Stimulated activated effector memory CD8-positive, alpha-beta T cell treated with anti-CD3 and anti-CD28 coated beads, Interleukin-12 subunit alpha, Interleukin-12 subunit beta, amount 100 ng/mL, for 72 hours (primary cell): Measurements from ENCODE around the gene RPL3.
A peak's percentile ranks its signal among the peaks of the same experiment; 100 is the strongest.

Source experiments
- ATAC-seq: fragments of 150-1000 bp; cut with Tn5 transposase; 2 replicates; pipeline ENCODE4 v1.10.0; 2021
- DNase-seq, 2 donors: peaks; one replicate each; pipeline ENCODE4 v3.0.0; 2021 to 2022; ENCODE audit warnings: low spot score in 2 of 2
- H3K27ac Mint-ChIP-seq: one replicate; pipeline ENCODE4 v1.8.0; 2022; ENCODE audit warnings: mild to moderate bottlenecking, mixed read lengths
- H3K36me3 Mint-ChIP-seq: one replicate; pipeline ENCODE4 v1.8.0; 2022; ENCODE audit warnings: mild to moderate bottlenecking, mixed read lengths
- H3K4me1 Mint-ChIP-seq: one replicate; pipeline ENCODE4 v1.8.0; 2022; ENCODE audit warnings: mixed read lengths
- H3K4me3 Mint-ChIP-seq: one replicate; pipeline ENCODE4 v1.8.0; 2022; ENCODE audit warnings: mild to moderate bottlenecking, mixed read lengths
- H3K9me3 Mint-ChIP-seq: one replicate; pipeline ENCODE4 v1.8.0; 2022; ENCODE audit warnings: mixed read lengths

Gene RPL3

DNA sequence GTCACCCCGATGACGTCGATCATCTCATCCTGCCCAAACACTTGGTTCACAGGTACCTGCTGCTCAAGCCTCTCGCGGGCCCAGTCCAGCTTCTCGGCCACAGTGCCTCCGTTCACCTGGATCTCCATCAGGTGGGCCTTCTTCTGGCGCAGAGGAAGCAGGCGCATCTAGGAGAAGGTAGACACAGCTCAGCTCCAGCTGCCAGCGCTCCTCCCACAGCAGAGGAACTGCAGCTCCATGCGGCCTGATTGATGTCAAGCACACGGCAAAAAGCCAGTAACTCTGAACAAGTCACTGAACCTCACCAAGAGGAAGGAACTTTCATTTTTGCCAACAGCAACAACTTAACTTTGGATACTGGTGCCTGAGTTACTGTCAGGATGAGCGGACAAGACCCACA is 4.0 kb downstream of the RPL3 start:
- Mint-ChIP-seq H3K4me3 (peak overlapping the region; percentile 100), H3K9me3 (no peaks in the 10 kb centered on the region), H3K36me3 (peaks cover 100% of the 10 kb centered on the region), H3K4me1 (peaks cover 84% of the 10 kb centered on the region), H3K27ac (peak overlapping the region; percentile 100)
- ATAC-seq (no peak), DNase-seq (no peak)

DNA sequence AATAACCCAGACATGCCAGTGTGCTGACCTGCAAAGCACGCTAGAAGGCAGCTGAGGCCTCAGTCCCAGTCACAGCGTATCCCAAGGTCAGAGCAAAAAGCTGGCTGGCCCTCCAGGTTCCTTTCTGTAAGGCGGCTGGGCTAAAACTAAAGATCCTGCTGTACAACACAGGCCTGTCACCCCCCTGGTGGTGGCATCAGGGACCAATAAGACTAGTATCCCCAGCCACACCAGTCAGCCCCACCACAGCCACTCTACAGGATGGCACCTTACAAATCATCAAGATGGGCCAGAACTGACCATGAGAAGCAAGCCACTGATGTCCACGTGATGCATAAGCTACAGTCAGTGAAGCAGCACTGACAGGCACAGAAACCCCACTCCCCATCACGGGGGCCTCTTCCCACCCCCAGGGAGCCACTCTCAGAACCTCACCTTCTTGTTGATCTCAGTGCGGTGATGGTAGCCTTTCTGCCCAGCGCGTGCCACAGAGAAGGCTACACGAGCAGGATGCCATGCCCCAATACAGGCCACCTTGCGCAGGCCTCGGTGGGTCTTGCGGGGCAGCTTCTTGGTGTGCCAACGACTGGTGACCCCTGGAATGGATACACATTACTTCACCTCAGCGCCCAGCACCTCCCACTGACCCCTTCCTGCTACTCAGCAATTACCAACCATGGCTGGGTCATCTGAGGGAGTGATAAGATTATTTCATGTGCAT is 5.0 kb downstream of the RPL3 start:
- ATAC-seq (no peak), DNase-seq (no peak)
- peak overlapping the region; percentile 100 for H3K27ac Mint-ChIP-seq
- H3K9me3 Mint-ChIP-seq = no peaks in the 10 kb centered on the region
- peaks cover 84% of the 10 kb centered on the region for H3K4me1 Mint-ChIP-seq
- H3K36me3 Mint-ChIP-seq = peaks cover 100% of the 10 kb centered on the region
- peak overlapping the region; percentile 100 for H3K4me3 Mint-ChIP-seq

DNA sequence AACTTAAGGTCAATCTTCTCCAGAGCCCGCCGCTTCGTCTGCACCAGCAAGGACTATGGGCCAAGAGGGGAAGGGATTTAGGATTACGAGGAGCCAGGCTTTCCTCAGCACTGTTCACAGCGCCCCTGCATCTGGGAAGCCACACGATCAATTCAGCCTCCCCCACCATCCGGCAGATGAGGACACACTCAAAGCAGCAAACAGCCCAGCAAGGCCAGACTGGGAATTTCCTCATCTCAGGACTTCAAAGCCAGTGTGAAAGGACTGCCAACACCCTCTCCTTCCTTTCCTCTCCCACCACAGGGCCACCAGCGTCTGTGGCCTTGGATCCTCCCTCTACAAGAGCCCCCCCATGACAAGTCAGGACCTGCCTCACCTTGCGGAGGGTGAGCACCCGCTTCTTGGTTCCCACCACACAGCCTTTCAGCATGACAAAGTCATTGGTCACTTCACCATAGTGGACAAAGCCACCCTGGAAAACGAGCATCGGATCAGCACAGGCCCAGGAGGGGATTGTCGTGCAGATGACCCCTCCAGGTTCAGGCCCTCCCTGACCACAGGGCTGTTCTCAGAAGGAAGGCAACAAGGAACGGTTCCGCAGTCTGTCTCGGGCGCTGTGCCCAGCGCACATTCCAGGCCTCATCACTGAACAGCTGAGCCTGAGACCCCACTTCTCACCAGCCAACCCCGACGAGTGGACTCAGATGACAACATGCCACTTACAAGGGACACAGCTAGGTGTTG is 6.0 kb downstream of the RPL3 start:
- ATAC-seq (no peak), DNase-seq (no peak)
- Mint-ChIP-seq H3K4me3 (peak overlapping the region; percentile 16), H3K36me3 (peaks cover 100% of the 10 kb centered on the region), H3K27ac (peak overlapping the region; percentile 100), H3K4me1 (peaks cover 83% of the 10 kb centered on the region), H3K9me3 (no peaks in the 10 kb centered on the region)

DNA sequence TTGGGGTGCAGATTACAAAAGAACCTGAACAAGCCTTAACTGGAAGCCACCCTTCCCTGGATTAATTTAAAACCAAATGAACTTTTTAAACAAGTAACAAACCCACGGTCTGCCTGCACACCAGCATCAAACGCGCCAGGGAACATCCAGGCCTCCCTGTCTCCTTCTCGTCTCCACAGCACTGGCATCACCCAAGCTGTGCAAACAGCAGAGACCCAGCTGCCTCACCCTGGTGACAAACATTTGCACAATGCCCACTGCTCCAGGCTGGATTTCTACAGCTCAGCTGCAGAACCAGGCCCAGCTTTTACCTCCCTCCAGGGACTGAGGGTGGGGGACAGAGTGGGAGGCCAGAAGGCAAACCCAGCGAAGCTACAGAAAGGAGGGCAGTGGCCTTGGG is 7.0 kb downstream of the RPL3 start:
- ATAC-seq (no peak), DNase-seq (no peak)
- Mint-ChIP-seq H3K36me3 (peaks cover 100% of the 10 kb centered on the region), H3K4me3 (peak overlapping the region; percentile 16), H3K9me3 (no peaks in the 10 kb centered on the region), H3K4me1 (peaks cover 73% of the 10 kb centered on the region), H3K27ac (peak overlapping the region; percentile 100)

DNA sequence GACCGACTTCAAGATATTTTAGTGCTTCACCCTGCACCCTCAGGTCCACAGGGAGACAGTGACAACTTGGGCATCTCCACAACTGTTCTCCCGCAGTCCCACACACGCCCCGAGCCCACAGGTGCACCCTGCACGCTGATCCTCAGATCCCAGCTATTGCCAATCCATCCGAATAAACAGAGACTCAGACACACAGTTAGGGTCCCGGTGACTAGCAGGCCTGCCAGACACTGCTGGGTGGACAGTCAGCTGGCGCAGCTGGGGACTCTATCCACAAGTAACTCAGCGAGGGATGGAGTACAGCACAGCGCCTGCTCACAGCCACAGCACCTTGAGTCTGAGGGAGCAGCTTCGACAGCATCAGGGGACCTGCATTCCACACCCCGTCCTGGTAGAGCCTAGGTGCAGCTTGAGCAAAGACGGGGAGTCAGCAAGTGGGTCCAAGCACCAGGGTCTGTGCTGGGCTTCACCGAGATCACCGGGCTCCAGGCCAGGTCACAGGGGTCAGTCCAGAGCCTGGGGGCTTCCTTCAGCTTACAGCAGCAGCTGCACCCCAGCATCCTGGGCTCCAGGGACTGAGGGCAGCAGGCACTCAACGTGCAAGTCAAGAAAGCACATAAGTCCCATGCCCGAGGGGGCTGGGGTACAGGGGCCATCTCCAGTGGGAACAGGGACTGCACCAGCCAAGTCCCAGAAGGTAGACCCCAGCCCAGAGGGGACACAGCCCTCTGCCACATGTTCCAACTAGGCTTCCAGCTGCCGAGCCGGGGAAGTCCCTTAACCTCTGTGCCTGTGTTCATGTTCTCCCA is 7.6 kb downstream of the RPL3 start:
- ATAC-seq (peak; percentile 3), DNase-seq (no peak)
- peaks cover 96% of the 10 kb centered on the region for H3K36me3 Mint-ChIP-seq
- no peaks in the 10 kb centered on the region for H3K9me3 Mint-ChIP-seq
- H3K4me3 Mint-ChIP-seq = peak overlapping the region; percentile 9
- H3K27ac Mint-ChIP-seq = peak overlapping the region; percentile 100
- H3K4me1 Mint-ChIP-seq = peaks cover 67% of the 10 kb centered on the region

DNA sequence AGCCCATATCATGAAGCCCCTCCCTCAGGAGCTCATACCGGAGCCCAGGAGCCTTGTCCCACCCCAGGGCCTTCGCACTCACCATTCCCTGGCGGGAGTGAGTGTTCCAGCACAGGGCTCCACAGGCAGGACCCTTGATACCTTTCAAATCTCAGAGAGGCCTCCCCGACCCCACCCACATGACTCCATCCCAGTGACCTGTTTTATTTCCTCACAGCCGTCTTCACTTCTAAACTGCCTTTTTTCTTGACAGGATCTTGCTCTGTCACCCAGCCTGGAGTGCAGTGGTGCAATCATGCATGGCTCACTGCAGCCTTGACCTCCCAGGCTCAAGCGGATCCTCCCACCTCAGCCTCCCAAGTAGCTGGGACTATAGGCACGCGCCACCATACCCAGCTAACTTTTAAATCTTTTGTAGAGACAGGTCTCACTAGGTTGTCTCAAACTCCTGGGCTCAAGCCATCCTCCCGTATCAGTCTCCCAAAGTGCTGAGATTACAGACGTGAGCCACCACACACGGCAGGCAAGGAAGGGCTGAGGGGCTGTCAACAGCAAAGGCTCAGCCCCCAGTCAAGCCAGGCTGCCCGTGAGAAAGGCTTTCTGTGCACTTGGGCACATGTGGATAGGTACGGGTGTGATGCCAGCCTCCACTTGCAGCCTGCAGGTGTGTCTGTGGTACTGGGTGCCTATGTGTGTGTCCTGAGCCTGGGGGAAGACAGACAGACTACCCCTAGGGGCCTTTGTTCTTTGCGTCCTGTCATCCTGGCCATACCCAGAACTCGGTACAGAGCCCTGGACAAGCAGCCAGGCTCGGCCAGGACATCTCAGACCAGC is 9.3 kb downstream of the RPL3 start:
- ATAC-seq = peak; percentile 0
- Mint-ChIP-seq H3K4me1 (peaks cover 55% of the 10 kb centered on the region), H3K9me3 (no peaks in the 10 kb centered on the region), H3K36me3 (peaks cover 79% of the 10 kb centered on the region), H3K27ac (peak overlapping the region; percentile 35), H3K4me3 (no peak overlapping the region)
- no peak for DNase-seq

DNA sequence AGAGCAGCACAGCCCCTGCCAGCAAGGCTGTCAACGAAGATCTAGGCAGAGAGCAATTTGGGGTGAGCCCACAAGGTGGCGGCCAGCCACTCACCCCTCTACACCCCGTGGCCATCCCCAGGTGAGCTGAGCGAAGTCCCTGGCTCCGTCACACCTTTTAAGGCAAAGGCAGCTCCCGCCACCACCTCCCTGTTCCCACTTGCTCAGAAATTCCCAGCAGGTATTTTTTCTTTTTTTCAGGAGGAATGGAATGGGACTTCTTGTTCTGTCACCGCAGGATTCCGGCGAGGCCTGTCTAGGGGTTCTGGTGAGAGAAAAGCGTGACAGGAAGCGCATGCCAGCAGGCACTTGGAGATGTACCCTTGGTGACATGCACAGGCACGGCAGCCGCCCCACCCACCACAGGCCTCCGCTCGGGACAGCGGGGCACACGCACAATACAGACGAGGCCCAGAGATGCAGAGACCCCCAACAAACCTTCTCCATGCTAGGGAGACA is 10.0 kb downstream of the RPL3 start:
- H3K27ac Mint-ChIP-seq = peak overlapping the region; percentile 35
- H3K4me3 Mint-ChIP-seq = no peak overlapping the region
- ATAC-seq (no peak), DNase-seq (no peak)
- H3K9me3 Mint-ChIP-seq = no peaks in the 10 kb centered on the region
- peaks cover 72% of the 10 kb centered on the region for H3K36me3 Mint-ChIP-seq
- H3K4me1 Mint-ChIP-seq = peaks cover 49% of the 10 kb centered on the region

DNA sequence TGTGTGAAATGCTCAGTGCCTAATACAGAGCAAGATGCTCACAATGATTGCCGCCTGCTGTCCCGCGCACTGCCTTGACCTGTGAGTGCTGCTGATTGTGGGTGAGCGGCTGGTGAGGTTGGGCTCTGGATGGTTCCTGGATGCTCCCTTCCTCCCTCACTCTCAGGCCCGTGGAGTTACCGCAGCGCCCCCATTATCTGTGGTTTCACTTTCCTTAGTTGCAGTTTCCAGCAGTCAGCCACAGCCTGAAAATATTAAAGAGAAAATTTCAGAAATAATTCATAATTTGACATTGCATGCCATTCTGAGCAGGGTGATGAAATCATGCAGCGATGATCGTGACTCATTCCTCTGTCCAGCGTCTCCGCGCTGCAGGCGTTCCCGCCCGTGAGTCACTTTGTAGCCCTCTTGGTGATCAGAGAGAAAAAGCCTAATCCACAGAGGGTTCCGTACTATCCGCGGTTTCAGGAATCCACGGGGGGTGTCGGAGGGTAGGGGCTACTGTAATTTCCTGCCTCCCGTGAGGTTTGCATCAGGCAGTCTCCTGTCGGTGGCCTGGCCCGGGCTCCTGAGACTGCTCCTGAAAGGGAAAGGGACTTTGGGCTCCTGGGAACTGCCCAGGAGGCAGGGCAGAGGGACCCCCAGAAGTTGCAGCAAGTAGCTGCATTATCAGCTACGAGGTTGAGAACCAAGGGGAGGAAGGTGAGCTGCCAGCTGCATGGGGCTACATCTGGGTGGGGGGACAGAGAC is 10.6 kb downstream of the RPL3 start:
- ATAC-seq = no peak
- no peak for DNase-seq
- Mint-ChIP-seq H3K27ac (peak overlapping the region; percentile 37), H3K4me1 (peaks cover 46% of the 10 kb centered on the region), H3K4me3 (no peak overlapping the region), H3K36me3 (peaks cover 66% of the 10 kb centered on the region), H3K9me3 (no peaks in the 10 kb centered on the region)

DNA sequence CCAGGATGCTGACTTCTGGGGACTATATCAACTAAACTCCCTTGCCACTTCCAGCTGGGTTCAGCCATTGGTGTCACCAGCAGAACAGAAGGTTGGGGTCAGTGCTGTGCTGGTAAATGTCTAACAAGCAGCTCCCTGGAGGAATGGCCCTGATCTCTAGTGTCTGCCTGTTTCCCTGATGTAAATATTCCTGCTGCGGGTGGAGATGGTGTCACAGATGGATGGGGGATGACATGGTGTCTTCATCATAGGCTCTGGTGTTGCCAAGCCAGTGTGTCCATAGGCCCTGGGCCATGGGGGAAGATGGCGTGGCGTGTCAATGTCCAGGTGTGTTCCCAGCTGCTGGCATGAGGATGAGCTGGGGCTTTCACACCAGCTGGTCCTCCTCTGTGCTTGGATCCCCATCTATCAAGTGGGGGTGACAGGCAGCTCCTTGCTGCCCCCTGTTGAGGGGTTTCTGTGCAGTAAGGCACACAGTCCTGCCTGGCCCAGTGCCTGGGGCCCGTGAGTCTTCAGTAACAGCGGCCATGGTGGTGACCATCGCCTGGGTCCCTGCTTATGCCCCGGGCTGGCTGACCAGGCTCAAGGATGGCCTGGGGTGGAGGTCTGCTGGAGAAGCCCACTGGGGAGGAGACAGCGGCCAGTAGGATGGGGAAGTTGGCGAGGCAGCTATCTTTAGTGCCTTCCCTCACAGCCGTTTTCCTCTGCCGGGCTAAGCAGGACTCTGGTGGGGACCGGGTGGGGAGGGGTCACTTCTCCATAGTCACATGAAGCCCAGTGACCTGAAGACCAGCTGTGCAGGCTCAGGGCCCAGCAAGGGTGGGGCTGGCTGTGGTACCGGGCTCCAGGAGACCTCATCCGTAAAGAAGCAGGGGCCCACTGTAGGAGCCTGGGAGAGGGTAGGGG is 12.7 kb downstream of the RPL3 start:
- peak in 1 of 2 donors; percentile 72 for DNase-seq
- Mint-ChIP-seq H3K9me3 (no peaks in the 10 kb centered on the region), H3K36me3 (peaks cover 45% of the 10 kb centered on the region), H3K27ac (peak overlapping the region; percentile 37), H3K4me1 (peaks cover 30% of the 10 kb centered on the region), H3K4me3 (no peak overlapping the region)
- peak; percentile 55 for ATAC-seq

DNA sequence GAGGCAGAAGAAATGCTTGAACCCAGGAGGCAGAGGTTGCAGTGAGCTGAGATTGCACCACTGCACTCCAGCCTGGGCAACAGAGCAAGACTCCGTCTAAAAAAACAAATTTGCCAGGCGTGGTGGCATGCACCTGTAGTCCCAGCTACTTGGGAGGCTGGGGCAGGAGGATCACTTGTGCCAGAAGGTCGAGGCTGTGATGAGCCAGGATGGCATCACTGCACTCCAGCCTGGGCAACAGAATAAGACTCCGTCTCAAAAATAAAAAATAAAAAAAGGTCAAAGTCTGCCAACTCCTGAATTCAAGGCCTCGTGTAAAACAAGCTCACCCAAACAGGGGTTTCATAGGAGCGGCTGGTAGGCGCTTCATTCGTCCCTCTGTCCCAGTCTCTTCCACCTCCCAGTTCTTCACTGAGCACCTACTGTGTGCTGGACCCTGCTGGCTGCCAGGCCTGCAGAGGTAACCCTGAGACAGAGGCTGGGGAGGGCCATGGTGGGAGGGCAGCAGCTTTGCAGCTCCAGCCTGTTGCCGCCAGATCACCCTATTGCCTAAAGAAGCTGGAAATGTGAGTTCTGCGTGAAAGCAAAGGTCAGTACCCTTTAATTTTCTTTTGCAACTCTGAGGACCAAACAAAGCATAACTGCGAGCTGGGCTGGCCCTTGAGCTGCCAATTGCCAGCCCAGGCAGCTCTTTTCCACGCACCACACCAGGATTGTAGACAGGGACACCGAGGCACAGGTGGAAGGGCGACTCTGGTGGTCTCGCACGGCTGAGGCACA is 15.3 kb downstream of the RPL3 start:
- ATAC-seq = no peak
- no peak overlapping the region for H3K27ac Mint-ChIP-seq

DNA sequence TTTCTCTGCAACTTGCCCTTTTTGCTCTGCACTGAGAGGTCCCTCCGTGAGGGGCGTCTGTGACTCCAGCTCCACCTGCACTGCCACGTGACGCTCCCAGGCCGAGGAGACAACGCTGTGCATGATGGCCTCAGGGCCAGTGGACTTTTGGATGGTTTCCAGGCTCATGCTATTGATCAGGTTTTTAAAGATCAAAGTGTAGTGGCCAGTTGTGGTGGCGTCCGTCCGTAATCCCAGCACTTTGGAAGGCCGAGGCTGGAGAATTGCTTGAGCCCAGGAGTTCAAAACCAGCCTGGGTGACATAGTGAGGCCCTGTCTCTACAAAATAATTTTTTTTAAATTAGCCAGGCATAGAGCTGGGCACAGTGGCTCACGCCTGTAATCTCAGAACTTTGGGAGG is 16.1 kb downstream of the RPL3 start:
- peaks cover 19% of the 10 kb centered on the region for H3K4me1 Mint-ChIP-seq
- peaks cover 20% of the 10 kb centered on the region for H3K36me3 Mint-ChIP-seq
- no peak overlapping the region for H3K27ac Mint-ChIP-seq
- no peak overlapping the region for H3K4me3 Mint-ChIP-seq
- no peak for DNase-seq
- no peak for ATAC-seq
- H3K9me3 Mint-ChIP-seq = no peaks in the 10 kb centered on the region

More for the DNA sequence above, 15.3 kb downstream of the RPL3 start:
- Mint-ChIP-seq H3K4me1 (peaks cover 21% of the 10 kb centered on the region), H3K36me3 (peaks cover 27% of the 10 kb centered on the region), H3K4me3 (no peak overlapping the region), H3K9me3 (no peaks in the 10 kb centered on the region)
- no peak for DNase-seq

DNA sequence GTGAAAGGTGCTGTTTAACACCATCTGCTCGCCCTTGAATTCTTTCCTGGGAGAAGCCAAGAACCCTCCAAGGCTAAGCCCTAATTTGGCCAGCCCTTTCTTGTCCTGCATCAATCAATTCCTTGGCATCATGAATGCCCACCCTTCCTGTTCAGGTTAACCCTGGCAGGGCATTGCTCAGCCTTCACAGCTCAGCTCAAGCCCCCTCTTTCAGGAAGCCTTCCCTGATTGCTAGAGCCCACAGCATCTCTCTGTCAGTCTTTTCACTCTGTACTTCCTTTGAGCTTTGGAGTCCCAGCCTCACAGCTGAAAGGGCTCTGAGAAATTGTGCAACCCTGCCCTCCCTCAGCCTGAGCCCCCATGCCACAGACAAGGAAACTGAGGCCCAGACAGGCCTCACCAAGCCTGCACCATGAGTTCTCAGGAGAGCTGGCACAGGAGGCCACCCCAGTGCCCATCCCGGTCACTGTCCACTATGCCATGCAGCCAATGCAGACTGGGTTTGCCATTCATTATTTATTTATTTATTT is 16.9 kb downstream of the RPL3 start:
- Mint-ChIP-seq H3K4me1 (peaks cover 25% of the 10 kb centered on the region), H3K36me3 (peaks cover 11% of the 10 kb centered on the region), H3K4me3 (no peak overlapping the region), H3K27ac (no peak overlapping the region), H3K9me3 (no peaks in the 10 kb centered on the region)
- ATAC-seq (no peak), DNase-seq (no peak)
